Smooth muscle cell of the brain vasculature (primary cell): ENCODE results near the gene MAGEA11.
"Not testable (repeated sequence)": the region's sequence is repeated elsewhere in the genome, so short reads cannot be mapped to it uniquely, and the experiment has no call there.

Experiments used
- DNase-seq: peaks from one replicate; pipeline ENCODE4 v3.0.0-alpha.2; 2012; ENCODE audit warnings: low read depth, low spot score

The MAGEA11 gene

GRCh38 chrX:149718757-149719156, 6.9 kb downstream of the MAGEA11 start:
- no peak for DNase-seq

- no peak for DNase-seq
Observed at GRCh38 chrX:149720021-149720689, 8.3 kb downstream of the MAGEA11 start.

DNA sequence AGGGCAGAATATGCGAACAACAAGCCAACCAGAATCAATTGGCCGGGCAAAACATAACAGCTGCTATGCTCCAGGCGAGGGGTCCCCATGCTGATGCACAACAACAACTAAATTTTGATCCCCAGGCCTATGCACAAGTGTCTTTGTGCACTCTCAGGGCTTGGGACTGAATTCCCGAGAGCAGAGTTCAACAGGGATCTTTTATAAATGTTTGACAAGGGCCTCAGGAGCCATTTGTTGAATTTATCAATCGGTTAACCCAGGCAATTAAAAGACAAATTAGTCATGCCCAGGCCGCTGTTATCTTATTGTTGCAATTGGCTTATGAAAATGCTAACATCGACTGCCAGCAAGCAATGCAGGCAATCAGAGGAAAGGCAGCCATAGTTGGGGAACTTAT, 9.4 kb downstream of the MAGEA11 start:
- DNase-seq: not testable (repeated sequence)

DNA sequence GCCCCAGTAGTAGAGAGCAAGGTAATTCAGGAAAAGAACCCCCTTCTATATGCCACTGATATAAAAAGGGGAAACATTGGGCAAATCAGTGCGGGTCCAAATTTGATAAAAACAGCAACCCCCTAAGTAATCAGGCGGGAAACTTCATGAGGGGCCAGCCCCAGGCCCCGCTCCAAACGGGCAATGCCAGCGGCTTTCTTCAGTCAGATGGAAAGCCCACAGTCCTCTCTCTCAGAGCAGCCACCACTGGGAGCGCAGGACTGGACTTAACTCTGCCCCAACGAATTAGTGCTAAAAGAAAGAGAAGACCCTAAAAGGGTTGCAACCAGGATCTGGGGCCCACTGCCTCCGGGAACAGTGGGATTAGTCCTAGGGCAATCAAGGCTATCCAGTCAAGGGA, 9.9 kb downstream of the MAGEA11 start:
- DNase-seq: no peak

DNA sequence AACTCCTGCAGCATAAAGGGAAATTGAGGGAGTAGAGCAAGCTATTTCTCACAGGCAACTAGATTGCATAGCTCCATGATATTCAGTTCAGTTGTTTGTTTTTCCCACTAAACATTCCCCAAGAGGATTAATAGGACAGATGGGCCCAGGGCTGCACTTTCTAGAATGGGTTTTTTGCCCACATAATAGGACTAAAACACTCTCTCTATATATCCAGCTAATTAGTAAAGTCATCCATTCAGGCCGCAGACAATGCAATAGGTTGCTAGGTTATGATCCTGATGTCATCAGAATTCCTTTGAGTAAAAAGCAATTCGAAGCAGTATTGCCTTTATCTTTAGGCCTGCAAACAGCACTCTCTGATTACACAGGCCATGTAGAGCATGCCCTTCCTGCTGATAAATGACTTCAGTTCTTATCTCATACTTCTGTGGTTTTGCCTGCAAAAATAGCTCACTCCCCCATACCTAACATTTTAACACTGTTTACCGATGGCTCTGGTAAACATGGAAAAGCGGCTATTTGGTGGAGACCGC, 11.8 kb downstream of the MAGEA11 start:
- DNase-seq: not testable (repeated sequence)

GRCh38 chrX:149727308-149727707, 15.4 kb downstream of the MAGEA11 start:
- not testable (repeated sequence) for DNase-seq

DNA sequence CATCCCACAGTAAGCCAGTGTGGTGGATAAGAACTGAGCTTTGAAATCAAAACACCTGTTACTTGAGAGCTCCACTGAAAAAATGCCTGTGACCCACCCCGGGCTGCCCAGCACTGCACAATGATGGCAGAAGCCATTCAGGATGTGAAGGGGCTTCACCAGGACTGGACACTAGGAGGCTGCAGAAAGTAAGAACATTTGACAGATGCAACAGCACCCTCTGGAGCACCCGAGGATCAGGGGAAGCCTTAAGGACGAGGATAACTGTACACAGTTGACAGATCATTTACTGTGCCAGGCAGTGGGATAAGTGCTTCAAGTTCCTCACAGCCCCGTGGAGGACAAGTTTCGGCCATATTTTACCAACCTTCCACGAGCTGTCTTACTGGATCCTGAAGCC, 30.4 kb downstream of the MAGEA11 start:
- not testable (repeated sequence) for DNase-seq

DNA sequence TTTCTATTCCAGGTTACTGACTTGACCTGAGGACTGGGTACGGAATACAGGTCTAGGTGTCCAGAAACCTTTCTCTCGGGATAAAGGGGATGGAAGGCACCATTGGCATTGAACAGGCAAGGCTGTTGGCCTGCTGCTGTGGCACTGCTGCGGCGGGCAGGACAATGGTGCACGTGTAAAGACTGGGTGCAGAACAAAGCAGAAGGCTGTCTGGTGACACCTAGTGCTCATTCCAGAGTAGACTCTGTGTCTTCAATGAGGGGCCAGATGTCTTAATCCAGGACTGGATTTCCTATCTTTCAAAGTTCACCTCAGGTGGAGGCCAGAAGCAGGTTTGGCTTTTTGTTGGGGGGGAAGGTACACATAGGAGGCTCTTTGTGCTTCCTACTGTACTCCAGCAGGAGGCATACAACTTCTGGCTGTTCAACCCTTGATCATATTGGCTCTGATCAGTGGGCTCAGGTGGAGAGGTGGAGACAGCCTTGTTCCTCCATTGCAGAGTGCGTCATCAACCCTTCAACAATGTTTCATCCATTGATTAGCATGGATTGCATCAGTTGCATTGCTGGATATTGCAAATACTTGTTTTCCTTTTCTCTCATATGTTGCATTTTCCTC, 34.6 kb downstream of the MAGEA11 start:
- DNase-seq: not testable (repeated sequence)

DNA sequence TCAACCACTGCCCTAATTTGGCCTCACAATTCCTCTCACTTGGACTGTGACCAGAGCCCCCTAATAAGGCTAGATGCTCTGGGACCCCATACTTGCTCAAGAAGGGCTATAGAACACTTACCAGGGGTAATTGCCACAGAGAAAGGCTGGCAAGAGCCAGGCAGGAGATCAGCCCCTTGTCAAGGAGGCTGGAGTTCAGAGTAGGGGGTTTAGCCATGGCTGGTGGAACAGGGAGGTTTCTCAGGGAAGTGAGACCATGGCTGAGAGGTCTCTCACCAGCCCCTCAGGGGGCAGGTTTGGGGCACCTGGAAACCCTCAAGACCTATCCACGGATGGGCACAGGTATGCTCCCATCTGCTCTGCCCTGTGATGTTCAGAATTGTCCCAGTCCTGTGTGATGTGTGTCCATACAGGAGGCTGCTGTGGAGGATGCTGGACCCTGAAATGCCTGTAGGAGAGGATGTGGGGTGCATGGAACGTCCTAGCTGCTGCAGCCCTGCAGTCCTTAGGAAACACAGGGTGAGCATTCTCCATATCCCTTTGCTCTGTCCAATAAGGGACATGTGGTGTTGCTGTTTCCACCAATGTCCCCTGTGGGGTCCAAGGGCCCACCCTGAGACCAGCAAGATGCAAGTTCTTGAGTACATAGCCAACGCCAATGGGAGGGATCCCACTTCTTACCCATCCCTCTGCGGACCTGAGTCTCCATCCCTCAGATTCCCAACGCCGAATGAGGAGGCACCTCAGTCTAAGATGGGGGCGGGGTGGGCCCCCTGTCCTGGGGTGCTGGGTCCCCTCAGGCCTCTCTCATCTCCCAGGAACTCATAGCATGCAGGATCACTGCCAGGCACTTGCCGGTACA, 45.6 kb downstream of the MAGEA11 start:
- DNase-seq: no peak

DNA sequence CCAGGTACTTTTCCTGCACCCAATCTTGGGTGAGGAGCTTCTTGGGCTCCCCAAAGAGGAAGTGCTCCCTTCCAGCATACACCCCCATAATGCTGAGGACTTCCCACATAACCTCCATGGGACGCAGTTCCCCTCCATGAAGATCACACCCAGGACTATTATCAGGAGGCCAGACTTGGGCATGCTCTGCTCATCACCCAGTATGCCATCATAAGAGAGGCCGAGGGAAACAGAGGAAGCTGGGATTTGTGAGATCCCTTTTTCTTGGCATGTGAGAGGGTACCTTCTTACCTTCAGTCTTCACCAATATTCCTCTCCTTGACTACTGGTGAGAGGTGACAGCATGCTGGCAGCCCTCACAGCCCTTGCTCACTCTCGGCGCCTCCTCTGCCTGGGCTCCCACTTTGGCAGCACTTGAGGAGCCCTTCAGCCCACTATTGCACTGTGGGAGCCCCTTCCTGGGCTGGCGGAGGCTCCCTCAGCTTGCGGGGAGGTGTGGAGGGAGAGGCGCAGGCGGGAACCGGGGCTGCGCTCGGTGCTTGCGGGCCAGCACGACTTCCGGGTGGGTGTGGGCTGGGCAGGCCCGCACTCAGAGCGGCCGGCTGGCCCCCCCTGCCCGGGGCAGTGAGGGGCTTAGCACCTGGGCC, 46.3 kb downstream of the MAGEA11 start:
- no peak for DNase-seq

DNA sequence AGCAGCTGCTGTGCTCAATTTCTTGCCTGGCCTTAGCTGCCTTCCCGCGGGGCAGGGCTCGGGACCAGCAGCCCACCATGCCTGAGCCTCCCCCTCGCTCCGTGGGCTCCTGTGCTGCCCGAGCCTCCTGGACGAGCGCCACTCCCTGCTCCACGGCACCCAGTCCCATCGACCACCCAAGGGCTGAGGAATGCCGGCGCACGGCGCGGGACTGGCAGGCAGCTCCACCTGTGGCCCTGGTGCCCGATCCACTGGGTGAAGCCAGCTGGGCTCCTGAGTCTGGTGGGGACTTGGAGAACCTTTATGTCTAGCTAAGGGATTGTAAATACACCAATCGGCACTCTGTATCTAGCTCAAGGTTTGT, 46.8 kb downstream of the MAGEA11 start:
- DNase-seq: not testable (repeated sequence)

GRCh38 chrX:149759824-149760223, 48.0 kb downstream of the MAGEA11 start:
- DNase-seq: no peak

DNA sequence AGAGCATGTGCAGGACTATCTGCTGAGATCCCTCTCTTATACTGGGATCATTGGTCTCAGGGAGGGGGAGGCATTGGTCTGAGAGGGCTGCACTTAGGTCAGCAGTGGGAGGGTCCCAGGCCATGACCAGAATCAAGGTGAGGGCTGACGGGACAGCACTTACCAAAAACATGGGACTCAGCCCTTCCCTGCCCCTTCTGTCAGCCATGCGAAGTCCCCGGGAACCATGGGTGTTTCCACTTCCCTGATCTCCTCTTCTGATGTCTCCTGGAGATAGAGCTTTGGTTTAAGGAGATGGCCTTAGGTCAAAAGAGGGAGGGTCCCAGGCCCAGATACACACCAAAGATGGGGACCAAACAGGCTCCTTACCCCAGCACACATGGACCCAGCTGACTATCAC, 49.1 kb downstream of the MAGEA11 start:
- DNase-seq: no peak

DNA sequence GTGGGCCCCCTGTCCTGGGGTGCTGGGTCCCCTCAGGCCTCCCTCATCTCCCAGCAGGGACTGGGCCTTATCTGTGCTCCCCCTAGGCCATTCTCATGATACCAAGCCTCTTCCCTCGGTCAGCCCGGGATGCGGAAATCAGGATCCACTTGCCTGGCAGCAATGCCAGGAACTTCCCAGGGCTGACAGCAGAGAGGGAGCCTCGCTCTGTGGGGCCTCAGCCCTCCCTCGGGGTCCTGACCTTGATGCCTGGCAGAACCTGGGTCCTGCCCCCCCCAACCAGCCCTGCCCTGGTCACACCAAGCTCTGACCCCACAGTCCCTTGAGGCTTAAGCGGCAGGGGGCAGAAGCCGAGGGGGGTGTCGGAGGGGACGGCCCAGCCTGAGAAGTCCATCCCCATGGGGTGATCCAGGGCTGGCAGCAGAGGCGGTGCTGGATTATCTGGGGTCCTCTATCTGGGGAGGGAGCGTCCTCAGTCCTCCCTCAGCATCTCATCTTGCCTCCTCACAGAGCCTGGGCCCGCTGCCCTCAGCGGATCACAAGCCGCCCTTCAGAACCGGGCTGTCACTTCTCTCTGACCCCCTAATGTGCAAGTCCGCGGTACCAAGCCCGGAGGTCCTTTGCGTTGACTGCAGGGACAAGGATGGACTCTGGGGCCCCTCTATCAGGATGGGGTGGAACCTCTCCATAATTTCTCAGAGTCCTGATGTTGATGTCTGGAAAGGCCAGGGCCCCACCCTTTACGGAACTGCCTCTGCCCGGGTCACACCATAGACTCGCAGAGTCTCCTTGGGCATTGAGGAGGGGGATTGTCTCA, 50.2 kb downstream of the MAGEA11 start:
- DNase-seq: not testable (repeated sequence)

GRCh38 chrX:149762696-149763614, 51.1 kb downstream of the MAGEA11 start:
- DNase-seq: no peak
